ENCODE results near the gene ASTN2. TPM values are rescaled to one million over a fixed set of nuclear protein-coding genes. Genes with fewer than 3 reads are reported as not detected.

The ASTN2 gene
- total RNA-seq, 1 experiment from 2014 or later: 4.8 TPM

GRCh38 chr9:117136461-117136860 is 278.4 kb downstream of the ASTN2 start:
- intact Hi-C loops (cut with micrococcal nuclease): no loop called here
- H3K27ac ChIP-seq (ENCODE audit: low read depth, low read length): no peak overlapping the region
- ChIA-PET POLR2A (no interaction called here), CTCF (no interaction called here), RAD21 (ENCODE audit: low non-redundant PET in 1 of 2, low total read pairs in 2 of 2, uncharacterized antibody in 2 of 2, unreplicated experiment in 2 of 2) (no interaction called here)
- H2AFZ ChIP-seq (ENCODE audit: low read depth, low read length, poor library complexity, severe bottlenecking): no peak overlapping the region
- no TSS peak for BruUV-seq (replicated peaks)
- H3K9me3 ChIP-seq (ENCODE audit: control insufficient read depth in 1 of 2, insufficient read depth in 1 of 2, low read depth in 1 of 2, low read length in 2 of 2): no peaks in the 10 kb centered on the region; a peak in 2 of 4 replicates
- no peak overlapping the region for H3K4me3 ChIP-seq (replicated peaks in 1 of 2; ENCODE audit: low read depth in 1 of 2, low read length in 2 of 2)
- no peaks in the 10 kb centered on the region for H4K20me1 ChIP-seq (ENCODE audit: insufficient read depth)
- DNase-seq (ENCODE audit: low read depth, low spot score): no peak
- no peaks in the 10 kb centered on the region for H3K9me2 ChIP-seq (ENCODE audit: insufficient read depth)
- TF ChIP-seq SIN3A (IDR thresholded peaks at IDR 0.05; ENCODE audit: low read depth): no peak
- TF ChIP-seq CBX3 (IDR thresholded peaks at IDR 0.05; ENCODE audit: low read depth): no peak
- no peak for TF ChIP-seq MAX (IDR thresholded peaks at IDR 0.05)
- no peak for TF ChIP-seq ZNF274 (IDR thresholded peaks at IDR 0.05; ENCODE audit: low read depth, low read length)
- no peak for TF ChIP-seq YY1 (IDR thresholded peaks at IDR 0.05; ENCODE audit: extremely low read depth, insufficient replicate concordance, low read depth, low read length)
- TF ChIP-seq FOSL1 (IDR thresholded peaks at IDR 0.05; ENCODE audit: low read depth): no peak
- TF ChIP-seq CTCF (IDR thresholded peaks at IDR 0.05 in 2 of 3, conservative IDR thresholded peaks at IDR 0.05 in 1 of 3; ENCODE audit: borderline replicate concordance in 1 of 3, insufficient read depth in 1 of 3, low read depth in 2 of 3, low read length in 2 of 3): no peak
- no peak for TF ChIP-seq SP1 (IDR thresholded peaks at IDR 0.05; ENCODE audit: low read depth)
- no peak for TF ChIP-seq CEBPB (IDR thresholded peaks at IDR 0.05; ENCODE audit: low read depth)
- TF ChIP-seq ZFX (IDR thresholded peaks at IDR 0.05): no peak
- no peak for TF ChIP-seq EZH2phosphoT487 (IDR thresholded peaks at IDR 0.05; ENCODE audit: borderline replicate concordance)
- no peak for TF ChIP-seq TCF7L2 (IDR thresholded peaks at IDR 0.05; ENCODE audit: borderline replicate concordance, extremely low read depth, insufficient read depth, insufficient read length)
- H3K9ac ChIP-seq (ENCODE audit: low read length): no peak overlapping the region
- H3K4me1 ChIP-seq (ENCODE audit: control insufficient read depth in 1 of 2, insufficient read depth in 2 of 2, low read length in 2 of 2): no peaks in the 10 kb centered on the region
- H3K4me2 ChIP-seq (ENCODE audit: low read length): no peak overlapping the region
- H3K27me3 ChIP-seq (ENCODE audit: insufficient read depth, low read length): no peaks in the 10 kb centered on the region
- no peaks in the 10 kb centered on the region for H3K36me3 ChIP-seq (ENCODE audit: control insufficient read depth in 1 of 2, insufficient read depth in 2 of 2, low read length in 2 of 2)
- ATAC-seq: no peak
- no peaks in the 10 kb centered on the region for H3K79me2 ChIP-seq (ENCODE audit: insufficient read depth, low read length)
